ENCODE measurements around the gene ATAD3B.
"Not testable (repeated sequence)": the region's sequence is repeated elsewhere in the genome, so short reads cannot be mapped to it uniquely, and the experiment has no call there.

DNA sequence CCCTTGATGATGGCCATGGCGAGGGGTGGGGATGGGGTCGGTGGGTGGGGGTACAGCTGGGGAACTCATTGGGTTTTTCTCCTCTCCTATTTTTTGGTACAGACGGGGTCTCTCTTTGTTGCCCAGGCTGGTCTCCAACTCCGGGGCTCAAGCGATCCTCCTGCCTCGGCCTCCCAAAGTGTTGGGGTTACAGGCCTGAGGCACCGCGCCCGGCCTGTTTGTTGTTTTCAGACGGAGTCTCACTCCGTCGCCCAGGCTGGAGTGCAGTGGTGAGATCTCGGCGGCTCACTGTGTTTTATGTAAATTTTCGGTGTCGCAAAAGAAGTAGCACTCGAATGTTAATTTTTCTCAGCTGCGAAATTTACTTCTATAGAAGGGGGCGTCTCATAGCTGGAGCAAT, 24.9 kb upstream of the ATAD3B start:
- not testable (repeated sequence) for TF ChIP-seq POLR2A (IDR thresholded peaks at IDR 0.05; ENCODE audit: low read depth, low read length)
- TF ChIP-seq, protein P1, sequence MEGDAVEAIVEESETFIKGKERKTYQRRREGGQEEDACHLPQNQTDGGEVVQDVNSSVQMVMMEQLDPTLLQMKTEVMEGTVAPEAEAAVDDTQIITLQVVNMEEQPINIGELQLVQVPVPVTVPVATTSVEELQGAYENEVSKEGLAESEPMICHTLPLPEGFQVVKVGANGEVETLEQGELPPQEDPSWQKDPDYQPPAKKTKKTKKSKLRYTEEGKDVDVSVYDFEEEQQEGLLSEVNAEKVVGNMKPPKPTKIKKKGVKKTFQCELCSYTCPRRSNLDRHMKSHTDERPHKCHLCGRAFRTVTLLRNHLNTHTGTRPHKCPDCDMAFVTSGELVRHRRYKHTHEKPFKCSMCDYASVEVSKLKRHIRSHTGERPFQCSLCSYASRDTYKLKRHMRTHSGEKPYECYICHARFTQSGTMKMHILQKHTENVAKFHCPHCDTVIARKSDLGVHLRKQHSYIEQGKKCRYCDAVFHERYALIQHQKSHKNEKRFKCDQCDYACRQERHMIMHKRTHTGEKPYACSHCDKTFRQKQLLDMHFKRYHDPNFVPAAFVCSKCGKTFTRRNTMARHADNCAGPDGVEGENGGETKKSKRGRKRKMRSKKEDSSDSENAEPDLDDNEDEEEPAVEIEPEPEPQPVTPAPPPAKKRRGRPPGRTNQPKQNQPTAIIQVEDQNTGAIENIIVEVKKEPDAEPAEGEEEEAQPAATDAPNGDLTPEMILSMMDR (IDR thresholded peaks at IDR 0.05; ENCODE audit: extremely low read depth in 1 of 2, insufficient read depth in 1 of 2, low read depth in 1 of 2, low read length in 2 of 2) = not testable (repeated sequence)
